HG03066 (cell line): ENCODE measurements around the gene APRT.

Experiments
- ATAC-seq: cut with Tn5 transposase; IDR thresholded peaks from one replicate; pipeline ENCODE4 v1.9.1; 2021; ENCODE audit warnings: low read depth; ENCODE audit not compliant: unreplicated experiment

The APRT gene

GRCh38 chr16:88842806-88843205 lies 31.1 kb upstream of the APRT start:
- no peak for ATAC-seq

- no peak for ATAC-seq
These were observed 30.6 kb upstream of the APRT start for GRCh38 chr16:88842308-88842756.

GRCh38 chr16:88841521-88842307 lies 30.0 kb upstream of the APRT start:
- ATAC-seq = no peak

GRCh38 chr16:88840600-88841215 lies 29.0 kb upstream of the APRT start:
- no peak for ATAC-seq

GRCh38 chr16:88839745-88840599 lies 28.2 kb upstream of the APRT start:
- ATAC-seq = no peak

GRCh38 chr16:88839026-88839529 lies 27.4 kb upstream of the APRT start:
- ATAC-seq = no peak

- ATAC-seq = no peak
These were observed 26.8 kb upstream of the APRT start for GRCh38 chr16:88838566-88838965.

- ATAC-seq = no peak
These were observed 26.1 kb upstream of the APRT start for GRCh38 chr16:88837806-88838205.

GRCh38 chr16:88836791-88837190 lies 25.1 kb upstream of the APRT start:
- ATAC-seq = no peak

- ATAC-seq = no peak
These were observed 24.1 kb upstream of the APRT start for GRCh38 chr16:88835818-88836217.

- no peak for ATAC-seq
These were observed 23.7 kb upstream of the APRT start for GRCh38 chr16:88835383-88835782.

GRCh38 chr16:88834670-88835069 lies 22.9 kb upstream of the APRT start:
- ATAC-seq = no peak

- no peak for ATAC-seq
These were observed 21.4 kb upstream of the APRT start for GRCh38 chr16:88833086-88833485.

GRCh38 chr16:88831838-88832237 lies 20.1 kb upstream of the APRT start:
- ATAC-seq = no peak

- no peak for ATAC-seq
These were observed 19.1 kb upstream of the APRT start for GRCh38 chr16:88830783-88831182.

- no peak for ATAC-seq
These were observed 18.5 kb upstream of the APRT start for GRCh38 chr16:88830258-88830657.

GRCh38 chr16:88828711-88829110 lies 17.0 kb upstream of the APRT start:
- ATAC-seq = no peak

- no peak for ATAC-seq
These were observed 16.0 kb upstream of the APRT start for GRCh38 chr16:88827727-88828126.

GRCh38 chr16:88826070-88826840 lies 14.5 kb upstream of the APRT start:
- no peak for ATAC-seq

GRCh38 chr16:88825146-88825545 lies 13.4 kb upstream of the APRT start:
- ATAC-seq = no peak
